ENCODE results near the gene LRP1. TPM values are rescaled to one million over a fixed set of nuclear protein-coding genes. Genes with fewer than 3 reads are reported as not detected.
A peak's percentile ranks its signal among the peaks of the same experiment; 100 is the strongest.

Gene LRP1
- total and polyA plus RNA-seq, 2 experiments from 2014 or later, result 28.5 to 77.5 TPM

GRCh38 chr12:57123813-57124212 lies 4.5 kb upstream of the LRP1 start:
- DNase-seq (ENCODE audit: low read depth in 1 of 2, low spot score in 1 of 2), result no peak
- Histone ChIP-seq H3K9me3 (ENCODE audit: low read depth) (no peaks in the 10 kb centered on the region), H3K36me3 (no peaks in the 10 kb centered on the region), H3K27me3 (no peaks in the 10 kb centered on the region), H3K4me3 (no peak overlapping the region), H3K4me1 (ENCODE audit: low read depth) (peaks cover 5% of the 10 kb centered on the region), H3K27ac (no peak overlapping the region)
- TF ChIP-seq, protein P1, sequence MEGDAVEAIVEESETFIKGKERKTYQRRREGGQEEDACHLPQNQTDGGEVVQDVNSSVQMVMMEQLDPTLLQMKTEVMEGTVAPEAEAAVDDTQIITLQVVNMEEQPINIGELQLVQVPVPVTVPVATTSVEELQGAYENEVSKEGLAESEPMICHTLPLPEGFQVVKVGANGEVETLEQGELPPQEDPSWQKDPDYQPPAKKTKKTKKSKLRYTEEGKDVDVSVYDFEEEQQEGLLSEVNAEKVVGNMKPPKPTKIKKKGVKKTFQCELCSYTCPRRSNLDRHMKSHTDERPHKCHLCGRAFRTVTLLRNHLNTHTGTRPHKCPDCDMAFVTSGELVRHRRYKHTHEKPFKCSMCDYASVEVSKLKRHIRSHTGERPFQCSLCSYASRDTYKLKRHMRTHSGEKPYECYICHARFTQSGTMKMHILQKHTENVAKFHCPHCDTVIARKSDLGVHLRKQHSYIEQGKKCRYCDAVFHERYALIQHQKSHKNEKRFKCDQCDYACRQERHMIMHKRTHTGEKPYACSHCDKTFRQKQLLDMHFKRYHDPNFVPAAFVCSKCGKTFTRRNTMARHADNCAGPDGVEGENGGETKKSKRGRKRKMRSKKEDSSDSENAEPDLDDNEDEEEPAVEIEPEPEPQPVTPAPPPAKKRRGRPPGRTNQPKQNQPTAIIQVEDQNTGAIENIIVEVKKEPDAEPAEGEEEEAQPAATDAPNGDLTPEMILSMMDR (IDR thresholded peaks at IDR 0.05; ENCODE audit: low read depth, low read length), result no peak

- Histone ChIP-seq H3K4me3 (no peak overlapping the region), H3K4me1 (ENCODE audit: low read depth) (peaks cover 5% of the 10 kb centered on the region), H3K27ac (no peak overlapping the region), H3K36me3 (no peaks in the 10 kb centered on the region), H3K9me3 (ENCODE audit: low read depth) (no peaks in the 10 kb centered on the region), H3K27me3 (no peaks in the 10 kb centered on the region)
- peak; percentile 78 to 81 for DNase-seq (ENCODE audit: low read depth in 1 of 2, low spot score in 1 of 2)
- TF ChIP-seq, protein P1 (IDR thresholded peaks at IDR 0.05; ENCODE audit: low read depth, low read length), result peak; percentile 92
Observed at GRCh38 chr12:57124261-57124877, 3.9 kb upstream of the LRP1 start.

DNA sequence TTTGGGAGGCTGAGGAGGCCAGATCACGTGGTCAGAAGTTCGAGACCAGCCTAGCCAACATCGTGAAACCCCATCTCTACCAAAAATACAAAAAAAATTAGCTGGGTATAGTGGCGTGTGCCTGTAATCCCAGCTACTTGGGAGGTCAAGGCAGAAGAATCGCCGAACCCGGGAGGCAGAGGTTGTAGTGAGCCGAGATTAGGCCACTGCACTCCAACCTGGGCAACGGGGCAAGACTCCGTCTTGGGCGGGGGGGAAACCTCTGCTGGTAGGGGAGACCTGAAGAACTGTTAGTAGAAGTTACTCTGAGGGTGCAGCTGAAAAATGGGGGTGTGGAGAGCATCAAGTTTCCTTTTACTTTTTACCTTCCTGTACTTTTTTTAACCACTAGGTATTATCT lies 2.2 kb upstream of the LRP1 start:
- DNase-seq (ENCODE audit: low read depth in 1 of 2, low spot score in 1 of 2), result no peak
- H3K27ac ChIP-seq, result no peak overlapping the region
- no peaks in the 10 kb centered on the region for H3K36me3 ChIP-seq
- no peaks in the 10 kb centered on the region for H3K9me3 ChIP-seq (ENCODE audit: low read depth)
- no peaks in the 10 kb centered on the region for H3K27me3 ChIP-seq
- no peak overlapping the region for H3K4me3 ChIP-seq
- peaks cover 15% of the 10 kb centered on the region for H3K4me1 ChIP-seq (ENCODE audit: low read depth)
- TF ChIP-seq, protein P1 (IDR thresholded peaks at IDR 0.05; ENCODE audit: low read depth, low read length), result no peak

DNA sequence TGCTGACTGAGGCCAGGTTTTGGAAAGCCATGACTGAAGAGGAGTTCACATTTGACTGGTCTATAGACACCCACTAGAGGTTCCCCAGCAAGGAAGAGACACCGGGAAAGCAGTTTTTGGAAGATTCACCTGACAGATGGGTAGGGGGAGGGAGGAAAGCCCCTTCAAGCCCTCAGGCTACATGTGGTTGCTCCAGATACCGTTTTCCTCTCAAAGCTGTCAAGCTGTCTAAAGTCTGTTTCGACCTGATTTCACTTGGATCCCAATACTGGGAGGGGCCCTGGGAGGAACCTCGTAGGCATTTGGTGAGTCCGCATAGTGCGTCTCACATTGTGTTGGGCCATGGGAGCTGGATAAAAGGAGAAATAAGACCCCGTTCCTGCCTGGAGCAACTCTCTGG lies 1.7 kb upstream of the LRP1 start:
- DNase-seq (ENCODE audit: low read depth in 1 of 2, low spot score in 1 of 2), result no peak
- H3K27ac ChIP-seq, result peak overlapping the region; percentile 94
- H3K4me3 ChIP-seq, result no peak overlapping the region
- H3K27me3 ChIP-seq, result no peaks in the 10 kb centered on the region
- TF ChIP-seq, protein P1 (IDR thresholded peaks at IDR 0.05; ENCODE audit: low read depth, low read length), result no peak
- H3K9me3 ChIP-seq (ENCODE audit: low read depth), result no peaks in the 10 kb centered on the region
- H3K36me3 ChIP-seq, result no peaks in the 10 kb centered on the region
- peaks cover 15% of the 10 kb centered on the region for H3K4me1 ChIP-seq (ENCODE audit: low read depth)

- Histone ChIP-seq H3K27me3 (no peaks in the 10 kb centered on the region), H3K27ac (peak overlapping the region; percentile 94), H3K9me3 (ENCODE audit: low read depth) (no peaks in the 10 kb centered on the region), H3K4me3 (peak overlapping the region; percentile 84), H3K4me1 (ENCODE audit: low read depth) (peaks cover 19% of the 10 kb centered on the region), H3K36me3 (no peaks in the 10 kb centered on the region)
- TF ChIP-seq, protein P1 (IDR thresholded peaks at IDR 0.05; ENCODE audit: low read depth, low read length), result peak; percentile 27
- peak in 1 of 2 donors; percentile 89 for DNase-seq (ENCODE audit: low read depth in 1 of 2, low spot score in 1 of 2)
Observed at GRCh38 chr12:57127101-57127725, 1.1 kb upstream of the LRP1 start.

Data from cardiac muscle cell (in vitro differentiated cells and primary cell).